Kidney (tissue), 14 donors: ENCODE data around the gene GATA3. TPM values are rescaled to one million over a fixed set of nuclear protein-coding genes. Genes with fewer than 3 reads are reported as not detected.

ENCODE experiments used
- DNase-seq, 5 donors: peaks; one replicate each; pipeline ENCODE4 v3.0.0-alpha.2; 2013 to 2020
- FAIRE-seq: peaks from 2 replicates; lab custom pipeline; 2012; peaks lifted over from hg19 to GRCh38; lab: Jason Lieb, UNC
- H3K27ac ChIP-seq, 2 donors: one replicate each; pipeline ENCODE4 v1.7.0; 2013; ENCODE audit warnings: low read depth in 2 of 2, low read length in 2 of 2, inconsistent platforms in 1 of 2
- H3K27me3 ChIP-seq: one replicate; pipeline ENCODE4 v1.7.1; 2013; ENCODE audit warnings: low read length, inconsistent platforms; ENCODE audit not compliant: control insufficient read depth, insufficient read depth
- H3K36me3 ChIP-seq, 3 donors: one replicate each; pipeline versions ENCODE4 v1.7.0 to v1.7.1; 2013; ENCODE audit warnings: low read length in 3 of 3, control low read depth in 1 of 3, inconsistent platforms in 1 of 3; ENCODE audit not compliant: insufficient read depth in 3 of 3, control insufficient read depth in 2 of 3
- H3K4me1 ChIP-seq, 3 donors: one replicate each; pipeline versions ENCODE4 v1.7.0 to v1.7.1; 2013; ENCODE audit warnings: low read length in 3 of 3, inconsistent platforms in 1 of 3, low read depth in 1 of 3; ENCODE audit not compliant: control insufficient read depth in 2 of 3, insufficient read depth in 2 of 3
- H3K4me3 ChIP-seq, 3 donors: one replicate each; pipeline versions ENCODE4 v1.7.0 to v1.8.1; 2013; ENCODE audit warnings: low read length in 3 of 3, control low read depth in 1 of 3, inconsistent platforms in 1 of 3
- H3K9ac ChIP-seq, 3 donors: one replicate each; pipeline versions ENCODE4 v1.7.0 to v1.7.1; 2013; ENCODE audit warnings: low read length in 3 of 3, control low read depth in 1 of 3, inconsistent platforms in 1 of 3
- H3K9me3 ChIP-seq, 3 donors: one replicate each; pipeline versions ENCODE4 v1.7.0 to v1.7.1; 2013; ENCODE audit warnings: low read length in 3 of 3, control low read depth in 1 of 3, inconsistent platforms in 1 of 3; ENCODE audit not compliant: control insufficient read depth in 2 of 3, insufficient read depth in 1 of 3
- intact Hi-C: fragments of 100-400 bp; cut with DNase I; formaldehyde crosslinking; loops from one replicate; pipeline ENCODE4 v1.11.1; 2022
- polyA plus RNA-seq: library from polyadenylated mRNA; stranded (reverse); fragments of 350-450 nt; fragmentation: Illumina TruSeq; extraction: RNeasy Lipid Tissue Mini Kit (QIAGEN cat#74804); gene quantifications from one replicate; pipeline ENCODE4 v1.2.3, GENCODE V29; 2014; ENCODE audit warnings: low read depth, low replicate concordance; ENCODE audit not compliant: insufficient read depth
- total RNA-seq: library from RNA; stranded (reverse); fragmentation: NEBNext Ultra II Directional; extraction: Animal tissue kit (Norgen Biotek cat#: 25700); gene quantifications from one replicate; pipeline ENCODE4 v1.2.1, GENCODE V29; 2021
- TF ChIP-seq, protein P1 (sequence below): IDR thresholded peaks from 3 replicates; pipeline ENCODE4 v1.5.1; 2012; ENCODE audit warnings: mild to moderate bottlenecking, moderate library complexity, borderline replicate concordance; ENCODE audit not compliant: insufficient read depth; ENCODE audit errors: extremely low read depth
- donor health status: control.
- donor health status: control.
- donor health status: control.
- donor health status: control.
- donor health status: control.
- donor health status: DM: yes; HTN: yes; CAD: no.
- donor health status: Normal renal cell carcinoma (clear cell type).

Gene GATA3
- total and polyA plus RNA-seq, 2 donors from 2014 or later = 23.5 to 45.9 TPM

DNA sequence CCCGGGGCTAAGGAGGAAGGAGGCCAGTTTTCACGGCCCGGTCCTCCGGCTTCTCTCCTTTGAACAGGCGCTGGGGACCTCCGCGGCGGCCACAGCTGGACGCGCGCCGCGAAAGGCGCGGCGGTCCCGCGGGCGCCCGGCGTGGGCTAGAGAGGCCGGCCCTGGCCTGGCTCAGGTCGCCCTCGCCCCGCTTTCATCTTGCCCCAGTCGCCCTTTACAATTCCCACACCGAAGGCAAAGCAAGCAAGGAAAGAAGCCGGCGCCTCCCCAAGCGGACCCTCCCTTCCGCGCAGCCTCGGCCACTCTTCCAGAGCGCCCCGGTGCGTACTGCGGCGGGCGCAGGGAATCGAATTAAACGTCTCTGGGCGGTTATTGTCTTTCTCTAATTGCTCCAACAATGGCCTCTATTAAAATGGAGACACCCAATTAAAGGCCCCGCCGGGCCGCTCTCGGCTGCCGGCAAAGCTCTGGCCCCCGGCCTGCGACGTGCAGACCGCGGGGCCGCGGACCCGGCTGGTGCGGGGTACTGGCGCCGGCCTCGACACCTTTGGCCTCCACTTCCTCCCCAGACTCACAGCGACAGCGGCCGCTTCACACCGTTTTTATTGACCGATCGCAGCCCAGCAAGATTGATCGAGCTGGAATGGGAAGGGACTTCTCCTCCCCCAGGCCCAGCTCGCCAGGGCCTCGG is 4.5 kb upstream of the GATA3 start:
- FAIRE-seq = no peak
- Histone ChIP-seq H3K4me1 (peaks cover 0 to 16% (median 0%) of the 10 kb centered on the region in 3 donors), H3K4me3 (peak overlapping the region; percentile 26 to 57 (median 36)), H3K9ac (peak overlapping the region in 1 of 3 donors; percentile 32), H3K27me3 (peaks cover 50% of the 10 kb centered on the region), H3K36me3 (no peaks in the 10 kb centered on the region), H3K9me3 (no peaks in the 10 kb centered on the region), H3K27ac (peak overlapping the region; percentile 67)
- peak in 4 of 5 donors; percentile 35 to 55 (median 48) for DNase-seq
- TF ChIP-seq, protein P1, sequence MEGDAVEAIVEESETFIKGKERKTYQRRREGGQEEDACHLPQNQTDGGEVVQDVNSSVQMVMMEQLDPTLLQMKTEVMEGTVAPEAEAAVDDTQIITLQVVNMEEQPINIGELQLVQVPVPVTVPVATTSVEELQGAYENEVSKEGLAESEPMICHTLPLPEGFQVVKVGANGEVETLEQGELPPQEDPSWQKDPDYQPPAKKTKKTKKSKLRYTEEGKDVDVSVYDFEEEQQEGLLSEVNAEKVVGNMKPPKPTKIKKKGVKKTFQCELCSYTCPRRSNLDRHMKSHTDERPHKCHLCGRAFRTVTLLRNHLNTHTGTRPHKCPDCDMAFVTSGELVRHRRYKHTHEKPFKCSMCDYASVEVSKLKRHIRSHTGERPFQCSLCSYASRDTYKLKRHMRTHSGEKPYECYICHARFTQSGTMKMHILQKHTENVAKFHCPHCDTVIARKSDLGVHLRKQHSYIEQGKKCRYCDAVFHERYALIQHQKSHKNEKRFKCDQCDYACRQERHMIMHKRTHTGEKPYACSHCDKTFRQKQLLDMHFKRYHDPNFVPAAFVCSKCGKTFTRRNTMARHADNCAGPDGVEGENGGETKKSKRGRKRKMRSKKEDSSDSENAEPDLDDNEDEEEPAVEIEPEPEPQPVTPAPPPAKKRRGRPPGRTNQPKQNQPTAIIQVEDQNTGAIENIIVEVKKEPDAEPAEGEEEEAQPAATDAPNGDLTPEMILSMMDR = no peak
- intact Hi-C loops = no loop called here

DNA sequence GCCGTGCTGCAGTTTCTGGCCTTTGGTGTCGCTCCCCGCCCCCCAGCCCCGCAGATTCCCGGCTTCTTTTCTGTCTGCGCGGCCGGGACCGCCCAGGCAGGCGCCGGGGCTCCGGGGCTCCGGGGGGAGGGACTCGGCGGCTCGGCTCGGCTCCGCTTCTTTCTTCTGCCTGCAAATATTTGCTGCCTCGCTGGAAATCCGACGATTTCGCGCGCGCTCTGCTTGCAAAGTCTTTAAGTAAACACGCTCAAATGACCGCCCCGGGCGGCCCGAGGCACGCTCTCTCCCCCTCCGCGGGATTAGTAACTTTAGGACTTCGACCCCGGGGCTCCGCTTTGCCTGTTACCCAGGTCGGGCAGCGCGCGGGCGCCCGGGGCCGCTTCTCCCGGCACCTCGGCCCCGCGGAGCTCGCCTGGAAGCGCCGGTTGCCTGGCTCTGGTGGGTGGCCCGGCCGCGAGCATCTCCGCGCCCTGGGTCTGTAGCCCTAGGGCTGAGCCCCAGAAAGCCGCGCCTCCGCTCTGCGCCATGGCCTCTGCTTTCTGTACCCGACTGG is 3.9 kb upstream of the GATA3 start:
- H3K36me3 ChIP-seq = no peaks in the 10 kb centered on the region
- TF ChIP-seq, protein P1 = no peak
- FAIRE-seq = no peak

DNA sequence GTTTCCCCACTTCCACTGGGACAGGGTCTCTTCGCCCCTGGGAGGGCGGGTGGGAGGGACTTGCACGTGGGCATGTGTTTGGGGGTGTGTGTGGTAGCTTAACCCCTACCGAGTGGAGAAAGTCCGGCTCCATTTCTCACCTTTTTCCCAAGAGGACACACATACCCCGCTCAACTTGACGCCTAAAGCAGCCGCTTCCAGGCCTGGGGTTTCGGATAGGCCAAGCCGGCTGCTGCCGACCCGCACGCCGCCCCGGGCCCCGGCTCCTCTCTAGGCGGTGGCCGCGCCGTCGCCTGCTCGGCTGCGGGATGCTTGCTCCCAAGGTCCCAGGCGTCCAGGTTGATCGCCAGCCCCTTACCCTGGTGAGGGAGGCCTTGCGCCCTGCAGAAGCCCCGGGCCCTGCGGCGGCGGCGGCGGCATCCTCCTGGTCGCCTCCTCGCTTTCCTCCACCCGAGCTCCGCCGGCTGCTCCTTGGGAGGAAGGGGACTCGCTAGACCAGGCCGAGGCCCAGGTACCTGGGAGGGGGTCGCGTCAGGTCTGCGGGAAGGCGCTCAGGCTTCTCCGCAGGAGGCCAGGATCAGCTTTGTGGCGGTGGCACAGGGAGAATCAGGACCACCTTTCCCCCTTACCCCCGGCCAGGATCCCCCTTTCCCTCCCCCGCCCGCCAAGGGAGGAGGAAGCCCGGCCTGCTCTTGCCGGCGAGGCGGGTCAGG is 3.2 kb upstream of the GATA3 start:
- H3K9me3 ChIP-seq = no peaks in the 10 kb centered on the region
- peak in 2 of 5 donors; percentile 38 to 73 for DNase-seq
- peak overlapping the region; percentile 80 to 89 for H3K27ac ChIP-seq
- FAIRE-seq = no peak
- no peaks in the 10 kb centered on the region for H3K36me3 ChIP-seq
- TF ChIP-seq, protein P1 = no peak
- peak overlapping the region in 2 of 3 donors; percentile 6 to 47 for H3K4me3 ChIP-seq
- H3K4me1 ChIP-seq = peaks cover 0 to 12% (median 0%) of the 10 kb centered on the region in 3 donors
- H3K27me3 ChIP-seq = peaks cover 39% of the 10 kb centered on the region
- intact Hi-C loops = no loop called here
- peak overlapping the region in 1 of 3 donors; percentile 34 for H3K9ac ChIP-seq

More for the DNA sequence above, 3.9 kb upstream of the GATA3 start:
- peaks cover 45% of the 10 kb centered on the region for H3K27me3 ChIP-seq
- H3K4me3 ChIP-seq = peak overlapping the region; percentile 26 to 57 (median 36)
- H3K9ac ChIP-seq = no peak overlapping the region
- H3K27ac ChIP-seq = peak overlapping the region; percentile 67
- H3K4me1 ChIP-seq = peaks cover 0 to 12% (median 0%) of the 10 kb centered on the region in 3 donors
- peak; percentile 64 to 77 (median 72) for DNase-seq
- intact Hi-C loops = no loop called here
- no peaks in the 10 kb centered on the region for H3K9me3 ChIP-seq
